ENCODE data around the gene NAA60.
A peak's percentile ranks its signal among the peaks of the same experiment; 100 is the strongest.
"Not testable (repeated sequence)": the region's sequence is repeated elsewhere in the genome, so short reads cannot be mapped to it uniquely, and the experiment has no call there.

NAA60 gene

GRCh38 chr16:3484318-3485096 is 41.0 kb downstream of the NAA60 start:
- DNase-seq, result no peak

- no peak for DNase-seq
These were observed 41.7 kb downstream of the NAA60 start for GRCh38 chr16:3485097-3485745.

GRCh38 chr16:3485821-3486505 is 42.5 kb downstream of the NAA60 start:
- no peak for DNase-seq

GRCh38 chr16:3486506-3487215 is 43.2 kb downstream of the NAA60 start:
- no peak for DNase-seq

GRCh38 chr16:3487521-3488410 is 44.3 kb downstream of the NAA60 start:
- no peak for DNase-seq

GRCh38 chr16:3488801-3489200 is 45.3 kb downstream of the NAA60 start:
- no peak for DNase-seq

- DNase-seq, result no peak
These were observed 47.6 kb downstream of the NAA60 start for GRCh38 chr16:3490911-3491629.

GRCh38 chr16:3492356-3492755 is 48.9 kb downstream of the NAA60 start:
- no peak for DNase-seq

- DNase-seq, result no peak
These were observed 51.0 kb downstream of the NAA60 start for GRCh38 chr16:3494386-3494973.

- DNase-seq, result no peak
These were observed 51.7 kb downstream of the NAA60 start, which contains the start of gene C16orf90 for GRCh38 chr16:3495176-3495575. Gene C16orf90, minus strand, starts transcription at chr16:3495489. Its CDS starts 68 bp downstream, at chr16:3495421.

- DNase-seq, result no peak
These were observed 52.9 kb downstream of the NAA60 start for GRCh38 chr16:3496386-3496785.

GRCh38 chr16:3497771-3498170 is 54.3 kb downstream of the NAA60 start:
- DNase-seq, result no peak

GRCh38 chr16:3498988-3499387 is 55.5 kb downstream of the NAA60 start:
- no peak for DNase-seq

GRCh38 chr16:3501412-3501761 is 57.9 kb downstream of the NAA60 start:
- DNase-seq, result not testable (repeated sequence)

- DNase-seq, result no peak
These were observed 58.4 kb downstream of the NAA60 start for GRCh38 chr16:3501783-3502400.

GRCh38 chr16:3503523-3503922 is 60.0 kb downstream of the NAA60 start:
- DNase-seq, result peak; percentile 36

- no peak for DNase-seq
These were observed 65.3 kb downstream of the NAA60 start for GRCh38 chr16:3508736-3509135.

- peak; percentile 53 for DNase-seq
These were observed 66.0 kb downstream of the NAA60 start for GRCh38 chr16:3509470-3509928.

GRCh38 chr16:3510416-3510815 is 66.9 kb downstream of the NAA60 start:
- no peak for DNase-seq

All from stimulated activated CD4-positive, alpha-beta T cell treated with anti-CD3 and anti-CD28 coated beads, Interleukin-4, amount 100 ng/mL, for 1 hour (primary cell).